DOHH2 (cell line): ENCODE data around the gene CD40.

Experiments
- H3F3A ChIP-seq: fragments of 200-600 bp; sonication (generic), shearing (Covaris generic); 2 replicates; pipeline ENCODE4 v1.6.0; 2016; ENCODE audit warnings: antibody characterized with exemption, mild to moderate bottlenecking; ENCODE audit not compliant: control insufficient read depth, insufficient read depth
- H3K27ac ChIP-seq: fragments of 200-600 bp; sonication (generic); 2 replicates; pipeline ENCODE4 v1.5.1; 2014; ENCODE audit warnings: low read depth, mild to moderate bottlenecking, low read length, moderate library complexity
- H3K27me3 ChIP-seq: fragments of 200-600 bp; sonication (generic); 2 replicates; pipeline ENCODE4 v1.6.1; 2014; ENCODE audit warnings: mild to moderate bottlenecking, low read length, mixed read lengths; ENCODE audit not compliant: control insufficient read depth
- H3K36me3 ChIP-seq: fragments of 200-600 bp; sonication (generic); 2 replicates; pipeline ENCODE4 v1.6.1; 2014; ENCODE audit warnings: mild to moderate bottlenecking, low read length, moderate library complexity, mixed read lengths; ENCODE audit not compliant: control insufficient read depth
- H3K4me1 ChIP-seq: fragments of 200-600 bp; sonication (generic); 2 replicates; pipeline ENCODE4 v1.6.1; 2014; ENCODE audit warnings: mild to moderate bottlenecking, low read length, mixed read lengths; ENCODE audit not compliant: control insufficient read depth
- H3K4me2 ChIP-seq: fragments of 200-600 bp; sonication (generic); 2 replicates; pipeline ENCODE4 v1.6.0; 2014; ENCODE audit warnings: mild to moderate bottlenecking, low read length, moderate library complexity
- H3K4me3 ChIP-seq: fragments of 200-600 bp; sonication (generic); 2 replicates; pipeline ENCODE4 v1.5.1; 2014; ENCODE audit warnings: mild to moderate bottlenecking, low read length, mixed read lengths
- H3K79me2 ChIP-seq: fragments of 200-600 bp; sonication (generic); 2 replicates; pipeline ENCODE4 v1.6.1; 2014; ENCODE audit warnings: mild to moderate bottlenecking, low read length, mixed read lengths; ENCODE audit not compliant: control insufficient read depth
- H3K9me2 ChIP-seq: fragments of 200-600 bp; sonication (generic); replicated peaks from 2 replicates; pipeline ENCODE4 v1.6.1; 2014; ENCODE audit warnings: mild to moderate bottlenecking, low read length, mixed read lengths; ENCODE audit not compliant: control insufficient read depth
- H3K9me3 ChIP-seq: fragments of 200-600 bp; sonication (generic); 2 replicates; pipeline ENCODE4 v1.6.1; 2014; ENCODE audit warnings: antibody characterized with exemption, low read length, mixed read lengths; ENCODE audit not compliant: control insufficient read depth, insufficient read depth
- H4K20me1 ChIP-seq: fragments of 200-600 bp; sonication (generic); 2 replicates; pipeline ENCODE4 v1.6.0; 2014; ENCODE audit warnings: low read depth, mild to moderate bottlenecking, antibody characterized with exemption, low read length, moderate library complexity; ENCODE audit not compliant: control insufficient read depth, insufficient read depth
- EZH2phosphoT487 ChIP-seq: fragments of 200-600 bp; sonication (generic); IDR thresholded peaks from 2 replicates; pipeline ENCODE4 v1.6.1; 2017; ENCODE audit warnings: borderline replicate concordance, mild to moderate bottlenecking, antibody characterized with exemption, low read length, moderate library complexity, mixed read lengths
- TF ChIP-seq, protein P1 (sequence below): fragments of 200-600 bp; sonication (generic); IDR thresholded peaks from one replicate; pipeline ENCODE4 v1.5.1; 2014; ENCODE audit warnings: antibody characterized with exemption, mild to moderate bottlenecking, low read depth, low read length; ENCODE audit not compliant: poor library complexity, severe bottlenecking

CD40 gene

DNA sequence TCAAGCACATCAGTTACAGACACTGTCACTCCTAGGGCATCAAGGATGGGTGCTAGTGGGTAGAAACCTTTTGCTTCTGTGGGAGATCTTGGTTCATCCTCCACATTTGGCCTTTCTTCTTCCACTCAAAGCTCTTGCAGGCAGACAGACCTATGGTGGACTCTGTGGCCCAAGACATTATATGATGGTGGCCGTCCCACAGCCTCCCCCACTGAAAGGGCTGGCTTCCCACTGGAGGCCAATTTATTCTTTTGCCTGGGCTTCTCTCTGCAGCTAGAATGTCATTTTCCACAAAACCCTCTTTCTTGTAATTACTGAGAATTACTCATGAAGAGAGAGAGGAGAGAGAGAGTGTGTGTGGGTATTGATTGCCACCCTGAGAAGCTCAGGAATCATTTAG, 43.8 kb downstream of the CD40 start:
- Histone ChIP-seq H3K4me1 (no peaks in the 10 kb centered on the region), H3K36me3 (no peaks in the 10 kb centered on the region), H3F3A (no peaks in the 10 kb centered on the region), H4K20me1 (no peaks in the 10 kb centered on the region), H3K9me2 (no peaks in the 10 kb centered on the region), H3K4me3 (no peak overlapping the region), H3K27me3 (peaks cover 38% of the 10 kb centered on the region), H3K9me3 (no peaks in the 10 kb centered on the region), H3K27ac (no peak overlapping the region), H3K4me2 (no peak overlapping the region), H3K79me2 (no peaks in the 10 kb centered on the region)
- TF ChIP-seq, protein P1, sequence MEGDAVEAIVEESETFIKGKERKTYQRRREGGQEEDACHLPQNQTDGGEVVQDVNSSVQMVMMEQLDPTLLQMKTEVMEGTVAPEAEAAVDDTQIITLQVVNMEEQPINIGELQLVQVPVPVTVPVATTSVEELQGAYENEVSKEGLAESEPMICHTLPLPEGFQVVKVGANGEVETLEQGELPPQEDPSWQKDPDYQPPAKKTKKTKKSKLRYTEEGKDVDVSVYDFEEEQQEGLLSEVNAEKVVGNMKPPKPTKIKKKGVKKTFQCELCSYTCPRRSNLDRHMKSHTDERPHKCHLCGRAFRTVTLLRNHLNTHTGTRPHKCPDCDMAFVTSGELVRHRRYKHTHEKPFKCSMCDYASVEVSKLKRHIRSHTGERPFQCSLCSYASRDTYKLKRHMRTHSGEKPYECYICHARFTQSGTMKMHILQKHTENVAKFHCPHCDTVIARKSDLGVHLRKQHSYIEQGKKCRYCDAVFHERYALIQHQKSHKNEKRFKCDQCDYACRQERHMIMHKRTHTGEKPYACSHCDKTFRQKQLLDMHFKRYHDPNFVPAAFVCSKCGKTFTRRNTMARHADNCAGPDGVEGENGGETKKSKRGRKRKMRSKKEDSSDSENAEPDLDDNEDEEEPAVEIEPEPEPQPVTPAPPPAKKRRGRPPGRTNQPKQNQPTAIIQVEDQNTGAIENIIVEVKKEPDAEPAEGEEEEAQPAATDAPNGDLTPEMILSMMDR = no peak
- no peak for TF ChIP-seq EZH2phosphoT487

DNA sequence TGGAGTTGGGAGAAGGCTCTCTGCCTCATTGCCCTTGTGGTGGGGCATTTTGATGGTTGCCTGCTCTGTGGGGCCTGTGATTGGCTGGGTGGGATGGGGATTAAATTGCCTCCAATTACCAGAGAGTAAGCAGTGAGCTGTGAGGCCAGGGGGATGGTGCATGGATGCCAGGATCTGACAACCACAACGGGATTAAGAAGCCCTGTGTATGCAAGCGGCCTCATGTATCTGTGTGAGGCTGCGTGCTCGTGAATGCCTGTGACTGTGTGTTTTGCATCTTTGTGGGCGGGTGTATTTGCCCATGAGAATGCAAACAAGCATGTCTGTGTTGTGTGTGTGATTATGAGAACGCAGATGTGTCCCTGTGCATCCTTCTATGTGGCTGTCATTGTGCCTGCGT, 46.1 kb downstream of the CD40 start:
- no peaks in the 10 kb centered on the region for H4K20me1 ChIP-seq
- H3K36me3 ChIP-seq = no peaks in the 10 kb centered on the region
- H3K9me3 ChIP-seq = no peaks in the 10 kb centered on the region
- no peaks in the 10 kb centered on the region for H3F3A ChIP-seq
- H3K79me2 ChIP-seq = no peaks in the 10 kb centered on the region
- no peak overlapping the region for H3K4me2 ChIP-seq
- H3K27me3 ChIP-seq = peaks cover 35% of the 10 kb centered on the region
- no peaks in the 10 kb centered on the region for H3K4me1 ChIP-seq
- no peaks in the 10 kb centered on the region for H3K9me2 ChIP-seq
- TF ChIP-seq EZH2phosphoT487 = no peak
- TF ChIP-seq, protein P1 = no peak
- H3K27ac ChIP-seq = no peak overlapping the region
- H3K4me3 ChIP-seq = no peak overlapping the region

DNA sequence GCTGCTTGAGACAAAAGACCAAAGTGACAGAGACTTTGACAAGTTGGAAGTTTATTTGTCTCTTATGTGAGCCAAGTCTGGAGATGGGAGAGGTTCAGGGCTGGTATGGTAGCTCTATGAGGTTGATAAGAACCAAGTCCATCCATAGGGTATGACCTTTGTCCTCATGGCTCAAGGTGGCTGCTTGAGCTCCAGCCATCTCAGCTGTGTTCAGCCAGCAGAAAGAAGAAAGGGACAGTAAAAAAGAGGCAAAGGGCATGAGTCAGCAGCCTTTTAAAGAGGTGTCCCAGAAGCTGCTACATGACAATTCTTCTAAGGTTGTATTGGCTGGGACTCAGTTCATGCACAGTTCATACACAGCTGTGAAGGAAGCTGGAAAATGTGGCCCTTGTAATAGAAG, 49.0 kb downstream of the CD40 start:
- Histone ChIP-seq H4K20me1 (no peaks in the 10 kb centered on the region), H3K9me3 (no peaks in the 10 kb centered on the region), H3K27ac (no peak overlapping the region), H3K27me3 (peaks cover 17% of the 10 kb centered on the region), H3K4me1 (no peaks in the 10 kb centered on the region), H3K9me2 (no peaks in the 10 kb centered on the region), H3K4me2 (no peak overlapping the region), H3K79me2 (no peaks in the 10 kb centered on the region), H3K4me3 (no peak overlapping the region), H3F3A (no peaks in the 10 kb centered on the region), H3K36me3 (no peaks in the 10 kb centered on the region)
- TF ChIP-seq EZH2phosphoT487 = no peak
- TF ChIP-seq, protein P1 = no peak

DNA sequence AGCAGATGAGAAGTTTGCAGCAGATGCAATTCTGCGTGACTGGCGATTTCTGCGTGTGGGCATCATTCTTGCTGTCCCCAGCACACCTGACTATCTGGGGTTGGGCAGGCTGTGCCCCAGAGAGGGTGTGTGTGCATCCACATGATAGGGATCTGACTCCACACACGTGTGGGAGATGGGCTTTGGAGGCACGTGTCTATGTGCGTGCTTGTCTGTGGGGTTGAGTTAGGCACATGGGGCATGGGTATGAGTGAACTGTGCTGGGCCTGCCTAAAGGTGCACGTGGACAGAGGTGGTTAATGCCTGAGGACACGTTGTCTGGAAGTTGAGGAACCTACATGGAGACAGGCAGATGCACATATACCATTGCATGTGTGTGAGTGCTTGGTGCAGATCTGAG, 50.3 kb downstream of the CD40 start:
- Histone ChIP-seq H3K4me2 (no peak overlapping the region), H3K4me1 (no peaks in the 10 kb centered on the region), H3K9me2 (no peaks in the 10 kb centered on the region), H3K36me3 (no peaks in the 10 kb centered on the region), H3K27ac (no peak overlapping the region), H3K79me2 (no peaks in the 10 kb centered on the region), H4K20me1 (no peaks in the 10 kb centered on the region), H3F3A (no peaks in the 10 kb centered on the region), H3K27me3 (peaks cover 13% of the 10 kb centered on the region), H3K9me3 (no peaks in the 10 kb centered on the region), H3K4me3 (no peak overlapping the region)
- TF ChIP-seq EZH2phosphoT487 = no peak
- TF ChIP-seq, protein P1 = no peak
